ENCODE measurements around the gene INIP.

INIP gene

GRCh38 chr9:112664531-112664930 lies 53.4 kb downstream of the INIP start:
- Histone ChIP-seq H2AK5ac (ENCODE audit: low read depth, low read length) (no peak overlapping the region), H3K14ac (ENCODE audit: low read length) (no peak overlapping the region), H3K27ac (replicated peaks; ENCODE audit: low read length) (no peak overlapping the region), H3K36me3 (replicated peaks in 1 of 2; ENCODE audit: control insufficient read depth in 2 of 2, insufficient read depth in 2 of 2, low read length in 2 of 2) (peaks cover 4 to 31% of the 10 kb centered on the region in 2 donors), H3K4ac (ENCODE audit: low read length) (no peak overlapping the region), H3K18ac (ENCODE audit: low read length) (no peak overlapping the region), H4K8ac (ENCODE audit: low read depth, low read length) (no peak overlapping the region), H2BK15ac (ENCODE audit: low read length) (no peak overlapping the region), H3K4me3 (ENCODE audit: low read length in 2 of 2) (no peak overlapping the region), H2AFZ (ENCODE audit: low read length) (no peak overlapping the region), H3K4me1 (ENCODE audit: control insufficient read depth in 2 of 2, insufficient read depth in 1 of 2, low read depth in 1 of 2, low read length in 2 of 2) (peaks cover 0 to 2% of the 10 kb centered on the region in 2 donors), H3K79me1 (ENCODE audit: low read depth, low read length) (no peaks in the 10 kb centered on the region), H3K4me2 (ENCODE audit: insufficient read depth, low read length, poor library complexity, severe bottlenecking) (no peak overlapping the region), H3K9me3 (replicated peaks in 1 of 2; ENCODE audit: control insufficient read depth in 2 of 2, insufficient read depth in 1 of 2, low read depth in 1 of 2, low read length in 2 of 2) (no peaks in the 10 kb centered on the region), H3K27me3 (ENCODE audit: control insufficient read depth in 3 of 3, insufficient read depth in 3 of 3, low read depth in 1 of 3, low read length in 3 of 3) (no peaks in the 10 kb centered on the region), H3K23ac (ENCODE audit: low read depth, low read length, poor library complexity) (no peak overlapping the region), H4K91ac (ENCODE audit: low read depth, low read length, poor library complexity) (no peak overlapping the region), H2BK12ac (ENCODE audit: low read length) (no peak overlapping the region), H3K9ac (ENCODE audit: low read depth, low read length, poor library complexity) (no peak overlapping the region), H2BK120ac (ENCODE audit: low read depth, low read length) (no peak overlapping the region), H2BK5ac (ENCODE audit: low read length) (no peak overlapping the region)
- DNase-seq (ENCODE audit: low spot score): no peak
- no CpG with 5 or more reads among the region's 3 CpGs for WGBS, 2 donors (ENCODE audit: extremely low coverage in 2 of 2, insufficient read length in 2 of 2, insufficient replicate concordance in 1 of 2)

DNA sequence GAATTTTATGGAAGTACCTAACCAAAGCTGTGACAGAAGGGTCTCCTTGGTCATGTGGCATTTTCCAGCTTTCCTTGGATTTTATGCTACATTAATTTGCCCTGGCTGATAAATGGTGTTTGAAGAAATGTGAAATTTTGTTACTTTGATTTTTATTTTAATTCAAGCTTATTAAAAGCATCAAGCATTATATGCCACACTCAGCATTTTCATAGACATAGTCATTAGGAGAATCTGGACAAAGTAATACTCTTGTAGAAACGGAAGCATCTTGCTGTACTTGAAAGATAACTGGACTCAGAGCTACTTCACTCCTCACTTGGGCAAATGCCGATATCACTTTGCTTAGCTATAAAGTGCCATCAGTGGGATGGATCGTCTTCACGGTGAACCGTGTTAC lies 54.2 kb downstream of the INIP start:
- no peak overlapping the region for H3K18ac ChIP-seq (ENCODE audit: low read length)
- no peak overlapping the region for H2AK5ac ChIP-seq (ENCODE audit: low read depth, low read length)
- H3K79me1 ChIP-seq (ENCODE audit: low read depth, low read length): no peaks in the 10 kb centered on the region
- no peak overlapping the region for H2AFZ ChIP-seq (ENCODE audit: low read length)
- no peak overlapping the region for H4K8ac ChIP-seq (ENCODE audit: low read depth, low read length)
- H3K9me3 ChIP-seq (replicated peaks in 1 of 2; ENCODE audit: control insufficient read depth in 2 of 2, insufficient read depth in 1 of 2, low read depth in 1 of 2, low read length in 2 of 2): no peaks in the 10 kb centered on the region
- H3K23ac ChIP-seq (ENCODE audit: low read depth, low read length, poor library complexity): no peak overlapping the region
- no peak overlapping the region for H3K4me3 ChIP-seq (ENCODE audit: low read length in 2 of 2)
- no peak for DNase-seq (ENCODE audit: low spot score)
- no CpG with 5 or more reads among the region's 5 CpGs for WGBS, 2 donors (ENCODE audit: extremely low coverage in 2 of 2, insufficient read length in 2 of 2, insufficient replicate concordance in 1 of 2)
- no peak overlapping the region for H2BK5ac ChIP-seq (ENCODE audit: low read length)
- H3K27me3 ChIP-seq (ENCODE audit: control insufficient read depth in 3 of 3, insufficient read depth in 3 of 3, low read depth in 1 of 3, low read length in 3 of 3): no peaks in the 10 kb centered on the region
- H3K9ac ChIP-seq (ENCODE audit: low read depth, low read length, poor library complexity): no peak overlapping the region
- no peak overlapping the region for H2BK12ac ChIP-seq (ENCODE audit: low read length)
- no peak overlapping the region for H4K91ac ChIP-seq (ENCODE audit: low read depth, low read length, poor library complexity)
- H3K4me2 ChIP-seq (ENCODE audit: insufficient read depth, low read length, poor library complexity, severe bottlenecking): no peak overlapping the region
- H2BK120ac ChIP-seq (ENCODE audit: low read depth, low read length): no peak overlapping the region
- no peak overlapping the region for H3K14ac ChIP-seq (ENCODE audit: low read length)
- H3K27ac ChIP-seq (replicated peaks; ENCODE audit: low read length): no peak overlapping the region
- no peak overlapping the region for H2BK15ac ChIP-seq (ENCODE audit: low read length)
- peaks cover 7 to 37% of the 10 kb centered on the region in 2 donors for H3K36me3 ChIP-seq (replicated peaks in 1 of 2; ENCODE audit: control insufficient read depth in 2 of 2, insufficient read depth in 2 of 2, low read length in 2 of 2)
- no peak overlapping the region for H3K4ac ChIP-seq (ENCODE audit: low read length)
- H3K4me1 ChIP-seq (ENCODE audit: control insufficient read depth in 2 of 2, insufficient read depth in 1 of 2, low read depth in 1 of 2, low read length in 2 of 2): peaks cover 0 to 2% of the 10 kb centered on the region in 2 donors

GRCh38 chr9:112659906-112660305 lies 58.0 kb downstream of the INIP start:
- H2BK15ac ChIP-seq (ENCODE audit: low read length): no peak overlapping the region
- H3K36me3 ChIP-seq (replicated peaks in 1 of 2; ENCODE audit: control insufficient read depth in 2 of 2, insufficient read depth in 2 of 2, low read length in 2 of 2): peaks cover 7 to 43% of the 10 kb centered on the region in 2 donors
- H4K8ac ChIP-seq (ENCODE audit: low read depth, low read length): no peak overlapping the region
- H3K14ac ChIP-seq (ENCODE audit: low read length): no peak overlapping the region
- H3K4ac ChIP-seq (ENCODE audit: low read length): no peak overlapping the region
- H3K4me2 ChIP-seq (ENCODE audit: insufficient read depth, low read length, poor library complexity, severe bottlenecking): no peak overlapping the region
- no peak overlapping the region for H3K18ac ChIP-seq (ENCODE audit: low read length)
- no peak overlapping the region for H4K91ac ChIP-seq (ENCODE audit: low read depth, low read length, poor library complexity)
- no peak overlapping the region for H2BK5ac ChIP-seq (ENCODE audit: low read length)
- H3K4me3 ChIP-seq (ENCODE audit: low read length in 2 of 2): no peak overlapping the region
- H2AK5ac ChIP-seq (ENCODE audit: low read depth, low read length): no peak overlapping the region
- no peaks in the 10 kb centered on the region for H3K9me3 ChIP-seq (replicated peaks in 1 of 2; ENCODE audit: control insufficient read depth in 2 of 2, insufficient read depth in 1 of 2, low read depth in 1 of 2, low read length in 2 of 2)
- no peak overlapping the region for H2BK12ac ChIP-seq (ENCODE audit: low read length)
- DNase-seq (ENCODE audit: low spot score): no peak
- H3K27ac ChIP-seq (replicated peaks; ENCODE audit: low read length): no peak overlapping the region
- H2BK120ac ChIP-seq (ENCODE audit: low read depth, low read length): no peak overlapping the region
- H3K9ac ChIP-seq (ENCODE audit: low read depth, low read length, poor library complexity): no peak overlapping the region
- no peaks in the 10 kb centered on the region for H3K79me1 ChIP-seq (ENCODE audit: low read depth, low read length)
- H3K27me3 ChIP-seq (ENCODE audit: control insufficient read depth in 3 of 3, insufficient read depth in 3 of 3, low read depth in 1 of 3, low read length in 3 of 3): no peaks in the 10 kb centered on the region
- no CpG with 5 or more reads among the region's 12 CpGs for WGBS, 2 donors (ENCODE audit: extremely low coverage in 2 of 2, insufficient read length in 2 of 2, insufficient replicate concordance in 1 of 2)
- no peak overlapping the region for H3K23ac ChIP-seq (ENCODE audit: low read depth, low read length, poor library complexity)
- H3K4me1 ChIP-seq (ENCODE audit: control insufficient read depth in 2 of 2, insufficient read depth in 1 of 2, low read depth in 1 of 2, low read length in 2 of 2): peaks cover 0 to 5% of the 10 kb centered on the region in 2 donors
- no peak overlapping the region for H2AFZ ChIP-seq (ENCODE audit: low read length)

DNA sequence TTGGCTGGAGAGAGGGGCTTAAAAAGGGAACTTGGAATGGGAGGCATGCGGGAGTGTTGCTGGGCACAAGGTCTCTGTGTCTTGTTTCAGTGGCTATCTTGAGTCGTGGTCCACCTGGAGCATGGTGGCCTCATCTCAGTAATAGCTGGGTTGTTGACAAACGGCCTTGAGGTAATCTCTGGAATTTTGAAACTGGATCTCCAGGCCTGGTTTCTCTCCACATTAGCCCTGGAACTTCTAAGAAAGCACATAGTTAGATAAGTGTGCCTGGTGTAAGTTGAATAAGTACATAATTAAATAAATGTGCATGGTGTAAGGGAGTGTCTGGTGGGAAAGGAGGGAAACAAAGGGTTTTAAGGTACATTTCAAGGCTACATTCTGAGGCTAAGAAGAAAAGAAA lies 62.2 kb downstream of the INIP start:
- DNase-seq (ENCODE audit: low spot score): no peak
- H2AK5ac ChIP-seq (ENCODE audit: low read depth, low read length): no peak overlapping the region

More for the DNA sequence above, 62.2 kb downstream of the INIP start:
- Histone ChIP-seq H3K14ac (ENCODE audit: low read length) (no peak overlapping the region), H3K23ac (ENCODE audit: low read depth, low read length, poor library complexity) (no peak overlapping the region), H3K36me3 (replicated peaks in 1 of 2; ENCODE audit: control insufficient read depth in 2 of 2, insufficient read depth in 2 of 2, low read length in 2 of 2) (peaks cover 8 to 43% of the 10 kb centered on the region in 2 donors), H2BK5ac (ENCODE audit: low read length) (no peak overlapping the region), H3K79me1 (ENCODE audit: low read depth, low read length) (no peaks in the 10 kb centered on the region), H3K27ac (replicated peaks; ENCODE audit: low read length) (no peak overlapping the region), H3K9ac (ENCODE audit: low read depth, low read length, poor library complexity) (no peak overlapping the region), H2AFZ (ENCODE audit: low read length) (no peak overlapping the region), H2BK120ac (ENCODE audit: low read depth, low read length) (no peak overlapping the region), H2BK12ac (ENCODE audit: low read length) (no peak overlapping the region), H3K4me3 (ENCODE audit: low read length in 2 of 2) (no peak overlapping the region), H3K4me2 (ENCODE audit: insufficient read depth, low read length, poor library complexity, severe bottlenecking) (no peak overlapping the region), H3K4me1 (ENCODE audit: control insufficient read depth in 2 of 2, insufficient read depth in 1 of 2, low read depth in 1 of 2, low read length in 2 of 2) (peaks cover 0 to 14% of the 10 kb centered on the region in 2 donors), H3K4ac (ENCODE audit: low read length) (no peak overlapping the region), H4K8ac (ENCODE audit: low read depth, low read length) (no peak overlapping the region), H3K18ac (ENCODE audit: low read length) (no peak overlapping the region), H4K91ac (ENCODE audit: low read depth, low read length, poor library complexity) (no peak overlapping the region), H3K9me3 (replicated peaks in 1 of 2; ENCODE audit: control insufficient read depth in 2 of 2, insufficient read depth in 1 of 2, low read depth in 1 of 2, low read length in 2 of 2) (peaks cover 0 to 7% of the 10 kb centered on the region in 2 donors), H2BK15ac (ENCODE audit: low read length) (no peak overlapping the region), H3K27me3 (ENCODE audit: control insufficient read depth in 3 of 3, insufficient read depth in 3 of 3, low read depth in 1 of 3, low read length in 3 of 3) (no peaks in the 10 kb centered on the region)
- no CpG with 5 or more reads among the region's 3 CpGs for WGBS, 2 donors (ENCODE audit: extremely low coverage in 2 of 2, insufficient read length in 2 of 2, insufficient replicate concordance in 1 of 2)
